ENCODE data around the gene NABP2.

- TF ChIP-seq, protein P1, sequence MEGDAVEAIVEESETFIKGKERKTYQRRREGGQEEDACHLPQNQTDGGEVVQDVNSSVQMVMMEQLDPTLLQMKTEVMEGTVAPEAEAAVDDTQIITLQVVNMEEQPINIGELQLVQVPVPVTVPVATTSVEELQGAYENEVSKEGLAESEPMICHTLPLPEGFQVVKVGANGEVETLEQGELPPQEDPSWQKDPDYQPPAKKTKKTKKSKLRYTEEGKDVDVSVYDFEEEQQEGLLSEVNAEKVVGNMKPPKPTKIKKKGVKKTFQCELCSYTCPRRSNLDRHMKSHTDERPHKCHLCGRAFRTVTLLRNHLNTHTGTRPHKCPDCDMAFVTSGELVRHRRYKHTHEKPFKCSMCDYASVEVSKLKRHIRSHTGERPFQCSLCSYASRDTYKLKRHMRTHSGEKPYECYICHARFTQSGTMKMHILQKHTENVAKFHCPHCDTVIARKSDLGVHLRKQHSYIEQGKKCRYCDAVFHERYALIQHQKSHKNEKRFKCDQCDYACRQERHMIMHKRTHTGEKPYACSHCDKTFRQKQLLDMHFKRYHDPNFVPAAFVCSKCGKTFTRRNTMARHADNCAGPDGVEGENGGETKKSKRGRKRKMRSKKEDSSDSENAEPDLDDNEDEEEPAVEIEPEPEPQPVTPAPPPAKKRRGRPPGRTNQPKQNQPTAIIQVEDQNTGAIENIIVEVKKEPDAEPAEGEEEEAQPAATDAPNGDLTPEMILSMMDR (IDR thresholded peaks at IDR 0.05) = no peak
- no peak for TF ChIP-seq POLR2A (IDR thresholded peaks at IDR 0.05)
Observed at GRCh38 chr12:56216461-56216860, 7.7 kb upstream of the NABP2 start.

All from ovary (tissue), 3 donors.